GOT3 (cell line): Measurements from ENCODE around the gene ADPRHL1.
"Not testable (repeated sequence)": the region's sequence is repeated elsewhere in the genome, so short reads cannot be mapped to it uniquely, and the experiment has no call there.

Experiments
- DNase-seq: peaks from one replicate; lab custom pipeline; 2025; ENCODE audit warnings: mixed read lengths; lab: John Stamatoyannopoulos, UW

Gene ADPRHL1

DNA sequence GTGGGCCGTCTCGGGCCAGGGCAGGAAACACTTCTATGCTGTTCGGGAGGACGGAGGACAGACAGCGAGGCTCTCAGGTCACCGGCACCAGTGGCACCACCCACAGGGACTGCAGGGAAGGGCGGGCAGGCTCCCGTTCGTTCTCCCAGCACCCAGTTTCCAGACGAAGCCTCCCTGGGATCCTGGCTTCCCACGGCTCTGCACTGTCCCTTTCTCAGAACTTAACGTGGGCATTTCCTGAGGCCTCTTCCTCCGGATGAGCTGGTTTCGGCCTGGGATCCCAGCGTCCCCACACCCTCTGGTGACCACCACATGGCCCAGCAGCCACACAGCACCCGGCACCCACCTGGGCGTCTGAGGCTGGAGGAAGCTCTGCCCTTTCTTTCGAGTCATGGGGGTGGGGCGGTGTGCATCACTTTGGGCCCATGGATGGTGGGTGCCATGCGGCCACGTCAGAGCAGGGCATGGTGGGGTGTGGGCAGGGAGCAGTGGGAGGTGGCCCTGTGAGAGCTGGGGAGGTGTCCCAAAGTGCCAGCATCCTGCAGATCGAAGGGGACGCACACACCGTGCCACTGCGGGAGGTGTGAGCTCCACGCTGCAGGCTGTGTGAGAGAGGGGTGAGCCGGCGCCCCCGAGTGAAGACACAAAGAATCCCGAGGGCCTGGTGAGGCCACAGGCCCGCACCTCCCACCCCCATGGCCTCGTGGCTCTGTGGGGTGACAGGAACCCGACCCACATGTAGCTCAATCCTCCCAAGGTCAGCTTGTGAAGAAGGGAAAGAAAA, 50.6 kb downstream of the ADPRHL1 start:
- no peak for DNase-seq

DNA sequence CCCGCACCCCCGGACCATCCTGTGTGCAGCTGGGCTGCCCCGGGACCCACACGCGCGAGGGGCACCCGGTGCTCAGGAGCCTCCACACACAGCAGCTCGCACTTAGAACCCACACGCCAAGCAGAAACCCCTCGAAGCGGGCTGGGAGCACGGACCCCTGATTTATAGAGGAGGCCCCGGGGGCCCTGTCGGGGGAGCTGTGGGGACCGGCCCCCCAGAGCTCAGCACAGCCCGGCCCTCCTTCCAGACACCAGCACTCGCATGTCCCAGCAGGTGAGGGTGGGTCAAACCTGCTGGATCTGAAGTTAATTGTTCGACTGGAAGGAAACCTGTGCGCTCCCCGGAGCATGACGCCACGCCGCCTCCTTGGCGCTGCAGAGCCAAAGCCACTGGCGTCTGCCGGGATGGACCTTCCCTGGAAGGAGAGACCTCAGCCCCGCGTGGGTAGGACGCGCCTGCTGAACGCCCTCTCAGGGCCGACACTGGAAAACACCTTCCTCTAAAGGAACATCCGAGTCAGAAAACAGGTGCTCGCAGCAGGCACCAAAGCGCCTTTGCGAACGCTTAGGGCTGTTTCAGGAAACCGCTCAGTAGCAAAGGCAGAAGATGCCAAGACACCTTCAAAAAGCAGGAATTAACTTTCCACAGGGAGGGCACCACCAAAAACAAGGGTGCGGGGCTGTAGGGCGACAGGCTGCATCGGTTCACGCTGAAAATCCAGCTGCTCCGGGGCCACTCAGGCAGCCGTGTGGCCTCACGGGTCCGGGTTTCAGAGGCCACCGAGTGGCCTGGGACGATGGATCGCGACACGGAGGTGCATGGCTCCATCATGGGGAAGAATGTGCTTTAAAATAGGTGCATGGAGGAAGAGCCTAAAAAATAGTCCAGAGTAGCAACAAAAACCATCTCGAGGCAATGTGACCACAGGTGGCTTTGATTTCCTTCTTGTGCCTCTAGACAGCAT, 51.6 kb downstream of the ADPRHL1 start:
- DNase-seq: no peak

DNA sequence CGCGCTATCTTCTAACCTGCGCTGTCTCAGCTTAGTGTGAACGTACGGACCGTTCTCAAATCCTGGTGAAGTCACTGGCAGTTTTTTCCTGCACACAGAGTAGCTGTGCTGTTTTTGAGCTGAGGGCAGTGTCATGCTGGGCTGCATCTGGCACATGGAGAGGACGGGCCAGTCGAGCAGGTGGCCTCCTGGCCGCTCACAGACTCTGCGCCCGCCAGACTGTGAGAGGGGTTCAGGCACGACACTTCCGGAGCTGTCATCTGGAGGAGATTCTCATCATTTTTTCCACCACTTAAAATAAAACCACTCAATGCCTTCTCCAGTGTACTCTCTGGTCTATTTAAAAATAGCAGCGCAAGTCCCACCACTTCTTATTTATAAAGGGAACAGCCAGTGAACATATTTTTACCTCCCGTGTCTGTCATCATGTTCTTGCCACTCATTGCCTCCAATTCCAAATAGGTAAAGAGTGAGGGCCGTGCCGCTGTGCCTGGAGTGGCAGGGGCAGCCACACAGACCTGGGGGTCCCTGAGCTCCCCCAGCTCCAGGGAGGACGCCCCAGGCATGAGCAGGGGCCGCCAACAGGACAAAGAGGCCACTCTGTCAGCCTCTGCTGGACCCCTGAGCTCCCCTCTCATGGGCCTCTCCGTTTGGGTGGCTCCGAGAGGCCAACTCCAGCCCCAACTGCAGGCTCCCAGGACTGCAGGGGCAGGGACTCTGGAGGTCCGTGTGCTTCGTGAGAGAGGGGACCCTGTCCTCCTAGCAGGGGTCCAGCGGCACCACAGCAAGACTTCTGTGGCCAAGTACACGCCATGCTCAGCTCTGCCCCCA, 52.5 kb downstream of the ADPRHL1 start:
- DNase-seq: no peak

DNA sequence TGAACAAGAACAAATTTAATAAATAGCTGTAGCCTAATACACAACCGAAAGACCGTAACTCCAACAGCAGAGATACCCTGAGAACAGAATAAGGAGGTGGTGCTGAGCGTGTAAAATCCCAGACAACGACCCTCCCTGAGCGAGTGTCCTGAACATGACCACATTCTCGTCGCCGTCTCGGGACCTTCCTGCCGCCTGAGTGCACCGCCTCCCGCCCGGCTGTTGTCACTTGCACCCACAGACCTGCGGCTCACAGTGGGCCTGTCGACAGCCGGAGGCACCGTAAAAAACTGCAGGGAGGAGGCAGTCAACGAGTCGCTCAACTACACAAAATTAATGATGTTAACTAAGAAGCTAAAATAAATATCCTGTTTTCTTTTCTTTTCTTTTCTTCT, 53.5 kb downstream of the ADPRHL1 start:
- no peak for DNase-seq

DNA sequence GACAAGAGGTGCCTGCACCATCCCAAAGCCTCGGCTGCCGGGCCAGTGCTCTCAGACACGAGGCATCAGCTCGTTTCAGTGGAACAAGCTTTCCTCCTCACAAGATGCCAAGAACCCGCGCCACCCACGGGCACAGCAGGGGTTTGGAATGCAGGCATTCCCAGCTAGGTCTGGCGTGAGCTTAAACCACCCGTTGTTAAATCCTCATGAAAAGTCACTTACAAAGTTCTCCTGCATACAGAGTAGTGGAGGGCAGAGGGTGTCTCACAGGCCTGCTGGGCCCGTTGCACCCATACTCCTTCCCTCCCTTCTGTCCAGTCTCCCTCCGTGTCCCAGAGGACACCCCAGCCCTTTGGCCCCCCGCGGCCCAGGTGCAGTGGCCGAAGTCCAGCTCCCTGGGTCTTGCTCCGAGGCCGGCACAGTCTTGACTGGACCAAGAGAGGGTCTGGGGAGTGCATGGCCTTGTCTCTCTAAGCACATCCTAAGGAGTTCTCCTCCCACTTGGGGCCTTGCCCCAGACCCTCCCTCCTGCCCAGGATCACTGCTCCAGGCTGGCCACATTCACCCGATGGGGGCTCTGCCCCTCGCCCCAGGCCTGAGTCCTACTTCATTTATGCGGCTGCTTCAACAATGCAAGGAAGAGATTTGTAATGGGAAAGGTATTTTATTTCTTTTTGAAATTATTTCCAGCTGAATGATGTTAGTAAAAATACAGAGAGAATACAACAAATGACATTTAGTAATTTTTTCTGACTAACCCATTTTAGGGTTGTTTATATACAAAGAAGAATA, 54.1 kb downstream of the ADPRHL1 start:
- DNase-seq: no peak

DNA sequence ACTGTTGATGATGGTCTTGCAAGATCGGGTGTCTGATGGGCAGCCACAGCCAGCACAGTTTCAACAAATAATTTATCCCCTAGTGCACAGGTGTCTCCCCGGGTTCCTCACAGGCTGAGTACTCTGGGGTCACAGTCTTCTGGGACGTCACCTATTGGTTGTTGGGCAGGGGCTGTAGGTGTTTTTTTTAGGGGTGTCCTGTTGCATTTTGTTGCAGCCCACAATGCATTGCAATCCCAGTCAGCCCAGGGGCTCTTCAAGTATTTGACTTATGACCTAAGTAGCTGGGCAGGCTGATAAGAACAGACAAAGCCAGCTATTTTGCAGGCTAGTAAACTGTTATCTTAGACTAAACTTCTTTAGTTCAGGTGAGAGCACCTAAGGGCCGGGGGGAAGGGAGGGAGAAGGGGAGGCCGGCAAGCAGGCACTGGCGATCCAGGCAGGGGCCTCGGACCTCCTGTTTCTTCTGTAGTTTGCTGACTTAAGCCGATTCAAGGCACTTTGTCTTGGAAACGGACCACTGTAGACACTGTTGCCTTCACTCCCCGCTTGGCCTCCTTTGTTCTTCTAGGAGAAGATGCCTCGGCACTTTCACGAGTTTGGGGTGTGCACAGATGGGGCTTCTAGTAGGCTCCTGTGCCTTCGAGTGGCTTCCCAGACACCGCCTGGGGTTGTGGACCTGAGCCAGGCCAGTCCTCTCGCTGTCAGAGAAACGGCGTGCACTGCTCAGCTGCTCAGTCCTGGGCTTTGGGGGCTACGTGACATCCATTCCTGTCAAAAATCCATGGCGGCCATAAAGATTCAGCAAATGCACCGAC, 55.5 kb downstream of the ADPRHL1 start:
- no peak for DNase-seq

DNA sequence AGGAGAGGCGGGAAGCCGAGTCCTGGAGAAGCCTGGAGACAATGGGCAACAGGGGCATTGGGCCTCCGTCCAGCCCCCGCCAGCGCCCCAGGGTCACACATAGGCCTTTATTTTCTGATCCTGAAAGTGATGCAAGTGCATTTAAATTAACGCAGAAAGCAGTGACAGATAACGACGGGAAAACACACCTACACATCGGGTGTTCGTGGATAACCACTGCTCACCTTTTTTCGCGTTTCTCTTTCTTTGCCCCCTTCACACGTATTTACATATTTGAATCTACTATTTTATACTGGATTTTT, 59.0 kb downstream of the ADPRHL1 start:
- DNase-seq: no peak

DNA sequence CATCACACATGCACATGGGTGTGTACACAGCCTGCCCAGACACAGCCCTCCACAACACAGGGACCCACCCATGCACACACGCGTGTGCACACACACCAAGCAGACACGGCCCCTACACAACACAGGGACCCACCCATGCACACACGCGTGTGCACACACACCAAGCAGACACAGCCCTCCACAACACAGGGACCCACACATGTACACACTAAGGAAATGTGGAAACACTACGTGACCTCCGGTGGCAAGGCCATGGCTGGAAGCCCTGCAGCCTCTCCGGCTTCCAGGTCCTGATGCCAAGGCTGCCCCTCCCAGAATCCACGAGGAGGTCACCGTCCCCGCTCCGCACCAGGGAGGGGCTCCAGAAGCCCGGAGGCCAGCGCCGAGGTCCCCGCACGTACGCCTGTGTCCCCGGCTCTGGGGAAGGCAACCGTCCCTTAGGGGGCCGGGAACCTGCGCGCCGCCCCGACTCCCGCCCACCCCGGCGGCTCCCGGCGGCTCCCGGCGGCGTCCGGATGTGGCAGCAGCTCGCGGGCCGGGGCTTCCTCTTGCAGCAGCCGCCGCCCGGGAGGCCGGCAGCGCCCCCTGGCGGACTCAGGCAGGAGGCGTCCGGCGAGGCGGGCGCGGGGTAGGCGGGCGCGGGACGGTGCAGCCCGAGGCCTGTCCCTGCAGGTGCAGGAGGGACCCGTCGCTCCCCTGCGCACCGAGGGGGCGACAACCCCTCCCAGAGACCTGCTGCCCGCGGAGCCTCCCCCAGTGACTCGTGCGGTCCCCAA, 59.5 kb downstream of the ADPRHL1 start:
- DNase-seq: peak; percentile 30

DNA sequence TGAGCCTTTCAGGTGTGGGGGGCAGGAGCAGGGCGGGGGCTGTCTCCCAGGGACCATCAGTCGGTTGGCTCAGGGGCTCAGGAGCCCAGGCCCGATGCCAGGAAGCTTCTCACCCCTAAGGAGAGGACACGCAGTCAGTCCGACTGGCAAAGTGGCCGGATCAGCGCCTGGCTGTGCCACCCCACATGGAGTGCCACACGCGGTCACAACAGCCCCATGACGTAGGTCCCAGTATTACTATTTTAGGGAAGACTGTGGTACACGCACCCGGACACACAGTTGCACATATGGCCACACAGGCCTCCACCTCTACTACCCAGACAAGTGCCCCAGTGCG, 60.1 kb downstream of the ADPRHL1 start:
- DNase-seq: no peak

DNA sequence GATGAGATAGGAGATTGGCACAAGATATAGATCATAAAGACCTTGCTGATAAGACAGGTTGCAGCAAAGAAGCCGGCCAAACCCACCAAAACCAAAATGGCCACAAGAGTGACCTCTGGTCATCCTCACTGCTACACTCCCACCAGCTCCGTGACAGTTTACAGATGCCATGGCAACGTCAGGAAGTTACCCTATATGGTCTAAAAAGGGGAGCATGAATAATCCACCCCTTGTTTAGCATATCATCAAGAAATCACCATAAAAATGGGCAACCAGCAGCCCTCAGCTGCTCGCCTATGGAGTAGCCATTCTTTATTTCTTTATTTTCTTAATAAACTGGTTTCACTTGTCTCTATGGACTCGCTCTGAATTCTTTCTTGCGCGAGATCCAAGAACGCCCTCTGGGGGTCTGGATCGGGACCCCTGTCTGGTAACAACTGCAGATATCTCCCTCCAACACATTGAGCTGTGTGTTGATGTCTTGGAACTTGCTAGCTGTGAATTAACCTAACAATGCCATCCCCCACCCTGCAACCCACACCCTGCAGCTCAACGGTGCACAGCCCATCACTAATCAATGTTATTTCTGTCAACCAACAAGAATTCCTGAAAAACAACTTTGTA, 62.3 kb downstream of the ADPRHL1 start:
- no peak for DNase-seq

DNA sequence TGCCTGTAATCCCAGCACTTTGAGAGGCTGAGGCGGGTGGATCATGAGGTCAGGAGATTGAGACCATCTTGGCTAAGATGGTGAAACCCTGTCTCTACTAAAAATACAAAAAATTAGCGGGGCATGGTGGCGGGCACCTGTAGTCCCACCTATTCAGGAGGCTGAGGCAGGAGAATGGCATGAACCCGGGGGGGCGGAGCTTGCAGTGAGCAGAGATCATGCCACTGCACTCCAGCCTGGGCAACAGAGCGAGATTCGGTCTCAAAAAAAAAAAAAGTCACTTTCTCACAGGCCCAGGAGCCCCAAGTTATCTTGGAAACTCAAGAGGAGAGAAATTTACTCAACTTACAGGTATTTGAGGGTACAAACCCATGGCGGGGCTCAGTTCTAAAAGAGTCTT, 63.7 kb downstream of the ADPRHL1 start:
- not testable (repeated sequence) for DNase-seq

DNA sequence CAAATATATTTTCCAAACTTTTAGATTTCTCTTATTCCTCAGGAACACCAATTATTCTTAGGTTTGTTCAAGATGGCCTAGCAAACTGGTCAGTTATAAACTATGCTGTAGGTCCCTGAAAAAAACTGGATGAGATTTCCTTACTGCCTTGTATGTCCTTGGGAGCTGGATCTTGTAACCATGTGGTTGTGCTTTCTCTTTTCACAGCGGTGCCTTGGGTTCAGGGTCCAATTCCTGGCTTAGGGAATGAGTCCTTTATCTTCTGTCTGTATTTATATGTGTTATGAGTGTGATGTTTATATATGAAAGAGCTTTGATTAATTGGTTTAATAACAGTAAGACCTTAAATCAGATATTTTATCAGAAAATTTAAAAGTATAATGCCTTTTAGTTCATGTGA, 65.9 kb downstream of the ADPRHL1 start:
- no peak for DNase-seq

DNA sequence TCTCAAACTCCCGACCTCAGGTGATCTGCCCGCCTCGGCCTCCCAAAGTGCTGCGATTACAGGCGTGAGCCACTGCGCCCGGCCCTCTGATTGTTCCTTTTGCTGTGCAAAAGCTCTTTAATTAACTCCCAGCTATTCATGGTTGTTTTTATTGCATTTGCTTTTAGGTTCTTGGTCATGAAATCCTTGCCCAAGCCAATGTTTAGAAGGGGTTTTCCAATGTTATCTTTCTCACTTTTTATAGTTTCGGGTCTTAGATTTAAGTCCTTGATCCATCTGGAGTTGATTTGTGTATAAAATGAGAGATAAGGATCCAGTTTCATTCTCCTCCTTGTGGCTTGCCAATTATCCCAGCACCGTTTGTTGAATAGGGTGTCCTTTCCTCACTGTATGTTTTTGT, 70.2 kb downstream of the ADPRHL1 start:
- no peak for DNase-seq

DNA sequence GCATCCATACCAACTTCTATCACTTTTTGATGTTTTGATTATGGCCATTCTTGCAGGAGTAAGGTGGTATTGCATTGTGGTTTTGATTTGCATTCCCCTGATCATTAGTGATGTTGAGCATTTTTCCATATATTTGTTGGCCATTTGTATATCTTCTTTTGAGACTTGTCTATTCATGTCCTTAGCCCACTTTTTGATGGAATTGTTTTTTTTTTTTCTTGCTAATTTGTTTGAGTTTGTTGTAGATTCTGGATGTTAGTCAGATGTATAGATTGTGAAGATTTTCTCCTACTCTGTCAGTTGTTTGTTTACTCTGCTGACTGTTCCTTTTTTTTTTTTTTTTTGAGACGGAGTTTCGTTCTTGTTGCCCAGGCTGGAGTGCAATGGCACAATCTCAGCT, 70.7 kb downstream of the ADPRHL1 start:
- not testable (repeated sequence) for DNase-seq

DNA sequence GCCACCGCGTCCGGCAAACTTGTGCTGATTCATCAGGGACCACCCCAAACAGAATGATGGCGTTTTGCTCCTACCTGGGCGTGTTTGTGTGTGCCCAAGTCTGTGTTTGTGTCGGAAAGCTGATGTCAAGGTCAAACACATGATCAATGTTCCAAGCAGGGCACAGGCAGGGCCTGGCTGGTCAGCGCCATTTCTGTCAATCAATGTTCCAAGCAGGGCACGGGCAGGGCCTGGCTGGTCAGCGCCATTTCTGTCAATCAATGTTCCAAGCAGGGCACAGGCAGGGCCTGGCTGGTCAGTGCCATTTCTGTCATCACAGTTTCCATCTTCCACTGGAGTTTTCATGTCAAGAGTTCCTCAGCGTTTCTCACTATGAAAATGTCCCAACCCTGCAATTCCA, 74.5 kb downstream of the ADPRHL1 start:
- no peak for DNase-seq

DNA sequence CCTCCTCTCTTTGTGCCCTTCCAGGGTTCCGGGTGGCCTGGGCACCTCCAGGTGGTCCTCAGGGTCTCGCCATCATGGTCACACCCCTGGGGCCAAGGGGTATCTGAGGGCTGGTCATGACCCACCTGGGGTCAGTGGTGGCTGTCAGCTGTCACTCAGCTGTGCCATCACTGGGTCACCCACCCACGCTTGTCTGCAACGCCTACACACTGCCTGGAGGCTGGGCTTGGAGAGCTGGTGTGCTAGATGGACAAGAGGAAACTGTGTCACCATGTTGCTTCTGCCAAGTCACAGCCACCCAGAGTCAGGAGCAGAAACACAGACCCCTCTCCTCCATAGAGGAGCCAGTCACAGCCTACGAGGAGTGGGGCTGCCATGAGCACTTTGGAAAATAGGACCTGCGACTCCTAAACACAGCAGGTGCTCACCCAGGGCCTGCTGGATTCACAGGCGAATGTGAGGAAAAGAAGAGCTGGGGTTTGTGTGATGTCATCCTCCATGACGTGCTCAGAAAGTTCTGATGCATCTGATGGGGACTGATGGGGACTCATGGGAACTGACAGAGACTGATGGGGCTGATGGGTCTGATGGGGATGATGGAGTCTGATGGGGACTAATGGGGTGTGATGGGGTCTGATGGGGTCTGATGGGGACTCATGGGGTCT, 78.6 kb downstream of the ADPRHL1 start:
- DNase-seq: no peak

DNA sequence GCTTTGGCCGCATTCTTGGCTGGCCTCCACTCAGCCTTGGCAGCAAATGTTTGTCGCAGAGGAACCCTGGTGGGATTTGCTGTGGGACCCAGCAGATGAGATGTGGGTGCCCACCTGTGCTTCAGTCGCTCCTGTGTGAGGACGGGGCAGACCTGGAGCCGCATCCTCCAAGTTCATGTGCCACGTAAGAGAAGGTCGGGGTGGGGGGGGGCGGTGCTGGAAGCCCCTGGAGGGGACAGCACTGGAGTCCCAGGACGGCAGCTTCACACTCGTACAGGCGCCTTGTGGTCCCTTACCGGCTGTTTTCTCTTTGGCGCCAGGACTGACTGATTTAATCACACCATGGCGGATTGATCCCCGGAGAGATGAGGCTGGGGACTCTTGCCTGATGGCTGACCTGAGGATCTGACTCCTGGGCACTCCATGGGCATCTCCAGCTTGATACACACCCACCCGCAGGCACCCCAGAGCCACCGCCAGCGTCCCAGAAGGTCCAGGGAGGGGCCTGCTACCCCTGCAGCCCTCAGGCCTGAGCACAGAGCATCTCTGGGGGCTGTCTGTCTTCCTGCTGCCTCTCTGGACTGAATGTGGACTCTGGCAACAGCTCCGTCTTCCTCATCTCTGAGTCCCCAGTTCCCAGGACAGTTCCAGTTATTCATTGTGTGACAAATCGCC, 79.3 kb downstream of the ADPRHL1 start:
- no peak for DNase-seq

DNA sequence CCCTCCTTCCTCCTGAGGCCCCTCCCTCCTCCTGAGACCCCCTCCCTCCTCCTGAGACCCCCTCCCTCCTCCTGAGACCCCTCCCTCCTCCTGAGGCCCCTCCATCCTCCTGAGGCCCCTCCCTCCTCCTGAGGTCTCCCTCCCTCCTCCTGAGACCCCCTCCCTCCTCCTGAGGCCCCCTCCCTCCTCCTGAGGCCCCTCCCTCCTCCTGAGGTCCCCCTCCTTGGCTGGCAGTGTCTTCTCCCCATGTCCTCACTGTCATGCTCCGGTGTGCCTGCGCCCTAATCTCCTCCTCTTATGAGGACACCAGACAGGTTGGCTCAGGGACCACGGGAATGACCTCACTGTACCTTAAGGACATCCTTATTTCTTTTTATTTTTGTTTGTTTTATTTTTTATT, 81.6 kb downstream of the ADPRHL1 start:
- not testable (repeated sequence) for DNase-seq
